ENCODE data around the gene RLN3.
"Not testable (repeated sequence)": the region's sequence is repeated elsewhere in the genome, so short reads cannot be mapped to it uniquely, and the experiment has no call there.

RLN3 gene

DNA sequence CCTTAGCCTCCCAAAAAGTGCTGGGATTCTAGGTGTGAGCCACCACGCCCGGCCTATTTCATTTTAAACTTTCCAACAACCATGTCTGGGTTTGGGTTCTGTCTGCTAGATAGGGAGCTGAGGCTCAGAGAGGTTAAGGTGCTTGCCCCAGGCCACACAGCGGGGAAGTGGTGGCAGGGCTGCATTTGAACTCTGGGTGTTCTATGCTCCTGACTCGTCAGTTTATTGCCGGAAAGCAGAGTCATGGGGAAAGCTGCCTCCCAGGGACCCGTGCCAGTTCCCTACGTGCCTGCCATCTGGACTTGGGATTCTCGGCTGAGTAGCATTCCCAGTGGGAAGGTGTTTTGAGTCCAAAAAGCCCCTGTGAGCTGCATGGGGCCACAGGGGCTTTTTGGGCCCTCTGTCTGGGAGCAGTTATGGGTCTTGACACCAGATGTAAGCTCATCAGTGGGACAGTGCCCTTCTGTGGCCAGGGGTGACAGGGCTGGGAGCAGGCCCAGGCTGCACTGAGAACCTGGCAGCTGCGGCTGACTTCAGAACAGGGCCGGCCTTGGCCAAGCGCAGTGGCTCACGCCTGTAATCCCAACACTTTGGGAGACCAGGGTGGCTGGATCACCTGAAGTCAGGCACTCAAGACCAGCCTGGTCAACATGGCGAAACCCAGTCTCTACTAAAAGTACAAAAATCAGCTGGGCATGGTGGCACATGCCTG lies 32.8 kb upstream of the RLN3 start:
- DNase-seq: no peak

DNA sequence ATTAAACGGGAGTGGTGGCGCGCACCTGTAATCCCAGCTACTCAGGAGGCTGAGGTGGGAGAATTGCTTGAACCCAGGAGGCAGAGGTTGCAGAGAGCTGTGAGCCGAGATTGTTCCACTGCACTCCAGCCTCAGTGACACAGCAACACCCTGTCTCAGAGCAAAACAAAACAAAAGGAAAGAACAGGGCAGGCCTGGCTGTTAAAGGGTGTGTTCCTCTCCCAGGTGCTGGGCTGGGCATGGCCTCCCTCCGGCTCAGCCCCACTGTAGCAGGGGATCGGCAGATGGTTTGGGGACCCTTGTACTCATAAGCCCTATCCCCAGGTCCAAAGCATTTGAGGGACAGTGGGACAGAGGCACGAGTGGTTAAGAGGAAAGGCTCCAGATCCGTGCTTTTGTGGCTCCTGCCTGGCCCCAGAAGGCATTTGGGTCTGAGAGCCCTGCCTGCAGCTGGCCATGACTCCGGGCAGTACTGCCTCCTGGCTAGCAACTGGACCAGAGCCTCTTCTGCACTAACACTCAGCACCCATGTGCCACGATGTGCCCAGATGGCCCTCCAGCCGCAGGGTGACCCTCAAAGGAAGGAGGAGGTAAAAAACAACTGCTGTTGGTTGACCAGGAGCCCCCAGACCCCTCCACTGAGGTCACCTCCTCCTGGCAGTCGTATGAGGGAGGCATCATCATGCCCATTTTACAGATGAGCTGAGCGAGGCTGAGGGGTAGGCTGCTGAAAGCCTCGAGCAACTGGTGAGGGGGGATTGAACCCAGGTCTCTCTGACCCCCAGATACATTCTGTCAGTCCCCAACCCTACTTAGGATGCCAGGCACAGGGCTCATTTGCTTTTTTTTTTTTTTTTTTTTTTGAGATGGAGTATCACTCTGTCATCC lies 31.8 kb upstream of the RLN3 start:
- no peak for DNase-seq

DNA sequence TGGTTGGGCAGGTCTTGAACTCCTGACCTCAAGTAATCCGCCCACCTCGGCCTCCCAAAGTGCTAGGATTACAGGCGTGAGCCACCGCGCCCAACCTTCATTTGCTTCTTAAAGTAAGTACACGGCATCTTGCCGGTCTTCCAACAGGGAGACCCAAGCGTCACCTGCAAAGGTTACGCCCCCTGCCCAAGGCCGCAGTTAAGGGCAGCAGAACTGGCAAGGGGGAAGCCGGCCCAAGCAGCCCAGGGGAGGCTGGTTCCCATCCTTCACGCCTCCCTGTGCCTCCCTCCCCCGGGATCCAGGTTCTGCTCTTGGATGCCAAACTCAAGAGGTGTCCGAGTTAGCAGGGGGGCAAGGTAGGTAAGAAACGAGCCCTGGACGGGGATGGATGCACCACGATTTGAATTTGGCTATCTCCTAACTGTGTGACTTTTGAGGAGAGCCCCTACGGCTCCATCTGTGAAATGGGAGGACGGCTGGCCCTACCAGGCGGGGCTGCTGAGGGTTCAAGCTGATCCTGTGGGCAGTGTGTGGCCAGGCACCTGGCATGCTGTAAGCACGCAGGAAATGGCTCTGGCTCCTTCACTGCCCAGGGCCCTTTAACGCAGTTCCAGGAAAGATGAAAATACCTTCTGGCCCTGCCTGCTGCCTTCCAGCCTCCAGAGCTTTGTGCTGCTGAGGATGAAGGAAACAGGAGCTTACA lies 30.9 kb upstream of the RLN3 start:
- no peak for DNase-seq

DNA sequence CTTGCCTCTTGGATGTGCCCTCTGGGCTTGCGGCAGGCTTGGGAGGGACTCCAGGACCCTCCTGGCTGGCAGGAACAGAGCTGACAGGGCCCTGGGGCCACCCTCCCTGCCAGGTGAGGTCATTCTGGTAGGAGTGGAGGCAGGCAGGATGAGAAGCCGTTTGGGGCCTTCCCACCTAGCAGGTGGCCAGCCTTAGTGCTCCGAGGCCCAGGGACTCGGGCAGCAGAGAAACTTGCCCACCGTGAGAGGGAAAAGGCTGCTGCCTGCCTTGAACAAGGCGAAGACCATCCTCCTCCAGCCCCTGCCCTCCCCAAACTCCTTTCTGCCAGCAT lies 30.4 kb upstream of the RLN3 start:
- DNase-seq: no peak

DNA sequence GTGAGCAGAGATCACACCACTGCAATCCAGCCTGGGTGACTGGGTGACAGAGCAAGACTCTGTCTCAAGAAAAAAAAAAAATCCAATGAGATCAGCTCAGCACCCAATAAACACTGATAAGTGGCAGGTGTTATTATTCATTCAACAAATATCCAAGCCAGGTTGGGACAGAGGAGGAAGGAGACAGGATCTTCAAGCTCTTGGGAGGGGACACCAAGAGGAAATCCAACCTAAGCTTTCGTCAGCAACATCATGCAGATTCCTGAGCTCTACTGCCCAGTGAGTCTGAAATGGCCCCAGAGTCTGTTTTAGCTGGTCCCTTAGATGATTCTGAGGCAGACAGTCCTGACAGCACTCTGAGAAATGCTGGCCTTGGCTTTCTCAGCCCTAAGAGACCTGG lies 29.5 kb upstream of the RLN3 start:
- DNase-seq: no peak

DNA sequence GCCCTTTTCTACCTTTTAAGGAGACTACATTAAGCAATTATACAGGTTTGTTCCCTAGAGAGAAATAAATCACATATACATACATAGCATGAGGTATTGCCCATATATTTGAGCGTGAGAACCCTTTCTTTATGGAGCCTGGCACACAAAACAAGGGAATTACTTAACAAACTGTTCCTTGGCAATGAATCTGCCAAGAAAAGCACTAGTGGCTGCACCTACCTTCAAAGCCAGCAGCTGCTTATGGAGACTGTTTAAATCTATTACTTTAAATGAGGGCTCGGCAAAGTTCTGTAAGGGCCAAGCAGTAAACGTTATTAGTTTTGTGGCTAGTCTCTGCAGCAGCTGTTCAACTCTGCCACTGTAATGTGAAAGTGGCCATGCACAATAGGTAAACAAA lies 28.9 kb upstream of the RLN3 start:
- no peak for DNase-seq

DNA sequence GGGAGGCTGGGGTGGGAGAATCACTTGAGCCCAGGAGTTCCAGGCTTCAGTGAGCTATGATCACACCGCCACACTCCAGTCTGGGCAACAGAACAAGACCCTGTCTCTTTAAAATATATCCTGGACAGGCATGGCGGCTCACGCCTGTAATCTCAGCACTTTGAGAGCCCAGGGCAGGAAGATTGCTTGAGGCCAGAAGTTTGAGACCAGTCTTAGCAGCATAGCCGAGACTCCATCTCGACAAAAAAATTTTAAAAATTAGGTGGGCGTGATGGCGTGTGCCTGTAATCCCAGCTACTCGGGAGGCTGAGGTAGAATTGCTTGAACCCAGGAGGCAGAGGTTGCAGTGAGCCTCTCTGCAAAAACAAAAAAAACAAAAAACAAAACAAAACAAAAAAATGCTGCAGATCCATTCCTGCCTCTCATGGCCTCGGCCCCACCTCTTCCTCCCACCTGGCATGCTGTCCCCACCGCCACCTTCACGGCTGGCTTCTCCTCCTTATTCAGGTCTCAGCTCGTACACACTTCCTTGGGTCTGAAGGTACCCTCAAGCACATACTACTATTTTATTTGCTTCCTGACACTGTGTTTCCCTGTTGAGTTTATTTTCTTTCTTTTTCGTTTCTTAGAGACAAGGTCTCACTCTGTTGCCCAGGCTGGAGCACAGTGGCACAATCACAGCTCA lies 27.1 kb upstream of the RLN3 start:
- DNase-seq: no peak

DNA sequence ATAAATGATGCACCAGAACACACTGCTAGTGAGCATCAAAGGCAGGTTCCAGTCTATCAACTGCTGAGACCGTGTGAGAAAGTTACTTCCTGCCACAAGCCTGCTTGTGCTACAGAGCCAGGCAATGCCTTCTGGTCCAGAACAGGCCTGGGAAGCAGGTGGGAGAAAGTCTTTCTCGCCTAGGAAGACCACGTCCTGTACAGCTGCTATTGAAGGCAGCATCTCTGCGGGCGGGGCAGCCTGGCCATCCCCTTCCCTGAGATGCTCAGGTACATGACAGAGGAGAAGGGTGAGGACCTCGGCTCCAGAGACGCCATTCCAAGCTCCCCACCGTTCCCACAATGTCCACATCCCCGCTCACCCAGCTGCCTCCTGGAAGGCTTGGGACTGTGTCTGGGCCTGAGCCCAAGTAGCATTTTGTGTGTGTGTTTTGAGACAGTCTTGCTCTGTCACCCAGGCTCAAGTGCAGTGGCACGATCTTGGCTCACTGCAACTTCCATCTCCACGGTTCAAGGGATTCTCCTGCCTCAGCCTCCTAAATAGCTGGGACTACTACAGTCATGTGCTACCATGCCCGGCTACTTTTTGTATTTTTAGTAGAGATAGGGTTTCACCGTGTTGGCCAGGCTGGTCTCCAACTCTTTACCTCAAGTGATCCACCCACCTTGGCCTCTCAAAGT lies 25.2 kb upstream of the RLN3 start:
- DNase-seq: no peak

DNA sequence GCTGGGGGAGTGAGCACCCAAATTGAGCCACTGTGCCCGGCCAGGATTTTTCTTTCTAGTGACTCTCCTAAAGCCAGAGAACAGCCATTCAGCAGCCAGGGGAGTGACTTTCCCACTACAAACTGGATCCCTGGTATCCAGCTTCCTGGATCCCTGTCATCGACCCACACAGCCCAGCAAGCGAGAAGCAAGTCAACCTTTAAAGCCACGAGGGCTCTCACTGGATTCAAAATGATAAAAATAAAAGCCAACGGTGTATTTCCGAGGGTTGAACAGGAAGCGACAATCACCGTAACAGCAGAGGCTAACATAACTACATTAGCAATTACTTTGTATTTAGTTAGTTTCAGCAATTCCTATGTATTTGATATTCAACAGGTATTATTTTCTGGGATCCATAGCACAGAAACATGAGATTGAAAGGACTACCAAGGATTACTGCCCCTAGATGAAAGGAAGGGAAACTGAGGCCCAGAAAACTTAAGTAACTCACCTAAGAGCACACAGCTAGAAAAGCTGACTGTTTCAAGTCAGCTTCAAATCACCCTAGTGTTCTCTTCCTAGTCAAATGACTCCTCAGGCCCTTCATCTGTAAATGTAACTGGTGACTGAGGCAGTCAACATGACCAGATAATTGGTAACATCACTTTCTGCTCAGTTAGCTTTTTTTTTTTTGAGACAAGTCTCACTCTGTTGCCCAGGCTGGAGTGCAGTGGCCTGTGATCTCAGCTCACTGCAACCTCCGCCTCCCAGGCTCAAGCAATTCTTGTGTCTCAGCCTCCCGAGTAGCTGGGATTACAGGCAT lies 24.5 kb upstream of the RLN3 start:
- no peak for DNase-seq

DNA sequence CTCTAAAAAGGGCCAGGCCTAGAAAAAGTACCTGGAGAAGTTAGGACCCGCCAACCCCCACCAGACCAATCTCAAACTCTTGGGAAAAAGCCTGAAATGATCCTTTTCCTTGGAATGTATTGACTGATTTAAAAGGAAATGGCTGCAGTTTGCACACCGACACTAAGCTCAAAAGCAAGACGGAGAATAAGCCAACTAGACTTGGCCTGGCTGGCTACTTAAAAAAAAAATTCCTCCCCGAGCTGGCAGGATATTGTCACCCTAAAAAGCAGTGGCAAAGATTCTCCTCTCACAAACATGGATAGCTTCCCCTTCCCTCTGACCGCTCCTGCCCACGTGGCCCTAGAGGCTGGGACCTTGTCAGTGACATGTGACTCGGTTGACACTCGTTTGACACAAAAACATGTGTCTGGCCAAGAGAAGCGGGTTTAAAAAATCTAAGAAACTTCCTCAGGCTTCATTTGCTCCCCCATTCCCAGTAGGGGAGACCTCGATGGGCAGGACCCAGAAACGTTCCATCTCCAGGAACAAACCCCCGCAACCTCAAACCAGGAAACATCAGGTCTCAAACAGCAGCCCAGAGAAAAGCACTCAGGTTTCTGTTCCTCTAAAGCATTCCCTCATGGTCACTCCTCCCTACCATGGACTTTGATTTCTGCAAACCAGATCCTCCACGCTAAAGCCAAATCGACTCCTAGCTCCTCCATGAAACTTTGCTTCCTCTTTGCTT lies 23.2 kb upstream of the RLN3 start:
- no peak for DNase-seq

DNA sequence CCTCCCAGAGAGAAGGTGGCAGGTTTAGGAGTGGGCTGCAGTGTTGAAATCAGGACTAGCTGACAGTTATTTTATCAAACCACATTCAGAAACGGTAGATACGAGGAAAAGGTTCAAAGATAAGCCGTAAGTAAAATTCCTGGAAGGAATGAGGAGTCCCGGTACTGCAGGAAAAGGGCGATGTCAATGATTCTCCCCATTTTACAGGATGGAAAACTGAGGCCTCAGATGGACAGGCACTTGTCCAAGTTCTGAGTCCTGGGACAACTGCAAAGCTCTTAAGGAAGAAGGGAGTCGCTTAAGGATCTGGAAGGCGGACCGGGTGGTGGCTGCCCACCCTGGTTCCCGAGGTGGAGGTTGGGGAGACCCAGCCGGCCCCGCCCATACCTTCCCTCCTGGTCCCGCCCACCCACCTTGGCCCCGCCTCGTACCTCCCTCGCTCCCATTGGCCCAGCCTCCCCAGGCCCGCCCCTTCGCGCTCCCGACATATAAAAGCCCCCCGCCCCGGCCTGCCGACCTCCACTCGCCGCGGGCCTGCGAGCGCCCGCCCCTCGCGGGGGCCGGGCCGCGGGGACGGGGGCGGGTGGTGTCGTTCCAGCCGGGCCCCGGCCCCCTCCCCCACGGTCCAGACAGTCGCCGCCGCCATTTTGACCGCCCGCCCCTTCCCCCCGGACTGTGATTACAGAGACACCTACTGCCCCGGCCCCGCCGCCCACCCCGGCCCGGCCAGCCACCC lies 22.4 kb upstream of the RLN3 start:
- DNase-seq: peak; percentile 50 to 65

DNA sequence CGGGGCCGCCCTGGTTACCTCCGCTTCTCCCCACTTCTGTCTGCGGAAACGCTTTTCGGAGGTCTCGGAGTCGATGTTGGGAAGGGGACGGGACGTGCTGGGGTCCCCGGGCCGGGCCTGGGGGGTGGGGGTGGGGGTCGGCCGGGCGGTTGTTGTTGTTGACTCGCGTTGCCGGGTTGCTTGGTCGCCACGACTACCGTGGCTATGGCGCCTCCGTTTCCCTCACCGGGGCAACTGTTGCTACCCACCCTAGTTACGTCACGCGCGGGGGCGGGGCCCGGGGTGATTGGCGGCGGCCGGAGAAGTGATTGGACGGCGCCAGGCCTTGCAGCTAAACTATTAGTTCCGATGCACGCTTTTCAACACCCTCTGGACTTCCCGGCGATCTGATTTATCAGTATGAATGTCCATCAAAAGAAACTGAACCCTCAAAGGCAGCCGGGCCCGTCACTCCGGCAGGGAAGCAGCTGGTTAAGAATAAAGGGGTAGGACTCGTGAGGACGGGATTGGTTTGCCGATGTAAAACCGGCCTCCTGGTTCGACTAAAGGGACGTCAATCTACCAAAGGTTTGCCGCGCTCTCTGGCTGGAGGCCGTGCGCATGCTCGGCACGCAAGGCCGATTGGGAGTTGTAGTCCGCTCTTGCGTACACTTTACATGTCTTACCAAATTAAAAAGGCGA lies 21.7 kb upstream of the RLN3 start, which contains the start of gene RFX1:
Gene RFX1 (minus strand): TSS at position 236 of the 681 bp plus-strand sequence. CDS start 12,477 bp downstream, outside the sequence.
- peak; percentile 99 for DNase-seq

DNA sequence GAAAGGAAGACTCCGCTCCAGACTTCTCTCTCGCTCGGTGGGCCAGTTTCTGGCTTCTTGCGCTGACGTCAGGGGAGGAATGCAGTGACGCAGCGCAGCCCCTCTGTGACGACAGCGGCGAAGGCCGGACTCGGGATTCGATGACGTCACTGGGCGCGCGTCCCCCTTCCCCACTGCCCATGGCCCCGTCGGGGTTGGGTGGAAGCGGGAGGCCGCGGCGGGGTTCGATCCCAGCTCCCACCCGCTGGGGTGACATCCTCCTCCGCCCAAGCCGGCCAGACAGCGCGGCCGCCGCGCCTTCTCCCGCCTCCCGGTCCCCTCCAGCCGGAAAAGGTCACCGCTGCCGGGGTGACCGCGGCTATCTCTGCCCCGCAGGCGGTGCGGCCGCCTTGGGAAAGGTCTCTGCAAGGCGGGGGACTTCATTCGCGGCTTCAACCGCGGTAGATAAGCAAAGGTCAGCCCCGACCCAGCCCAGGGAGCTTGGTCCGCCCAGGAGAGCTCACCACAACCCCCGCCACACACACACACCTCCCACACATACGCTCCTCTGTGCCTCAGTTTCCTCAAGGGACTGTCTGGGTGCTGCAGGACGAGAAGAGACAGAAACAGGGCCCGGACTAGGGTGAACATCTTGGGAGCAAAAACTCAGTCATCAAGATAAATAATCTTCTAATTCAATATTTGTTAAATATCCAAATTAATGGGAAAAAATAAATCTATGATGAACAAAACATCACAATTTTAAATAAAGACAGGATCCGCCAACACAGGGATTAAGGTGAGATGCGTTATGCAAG lies 21.0 kb upstream of the RLN3 start:
- peak in 1 of 2 experiments; percentile 81 for DNase-seq

DNA sequence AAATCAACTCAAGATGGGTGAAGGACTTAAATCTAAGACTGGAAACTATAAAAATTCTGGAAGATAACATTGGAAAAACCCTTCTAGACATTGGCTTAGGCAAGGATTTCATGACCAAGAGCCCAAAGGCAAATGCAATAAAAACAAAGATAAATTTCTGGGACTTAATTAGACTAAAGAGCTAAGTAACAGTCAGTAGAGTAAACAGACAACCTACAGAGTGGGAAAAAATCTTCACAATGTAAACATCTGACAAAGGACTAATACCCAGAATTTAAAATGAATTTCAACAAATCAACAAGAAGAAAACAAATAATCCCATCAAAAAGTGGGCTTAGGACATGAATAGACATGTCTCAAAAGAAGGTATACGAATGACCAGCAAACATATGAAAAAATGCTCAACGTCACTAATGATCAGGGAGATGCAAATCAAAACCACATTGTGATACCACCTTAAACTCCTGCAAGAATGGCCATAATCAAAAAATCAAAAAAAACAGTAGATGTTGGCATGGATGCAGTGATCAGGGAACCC lies 15.5 kb upstream of the RLN3 start:
- DNase-seq: no peak

DNA sequence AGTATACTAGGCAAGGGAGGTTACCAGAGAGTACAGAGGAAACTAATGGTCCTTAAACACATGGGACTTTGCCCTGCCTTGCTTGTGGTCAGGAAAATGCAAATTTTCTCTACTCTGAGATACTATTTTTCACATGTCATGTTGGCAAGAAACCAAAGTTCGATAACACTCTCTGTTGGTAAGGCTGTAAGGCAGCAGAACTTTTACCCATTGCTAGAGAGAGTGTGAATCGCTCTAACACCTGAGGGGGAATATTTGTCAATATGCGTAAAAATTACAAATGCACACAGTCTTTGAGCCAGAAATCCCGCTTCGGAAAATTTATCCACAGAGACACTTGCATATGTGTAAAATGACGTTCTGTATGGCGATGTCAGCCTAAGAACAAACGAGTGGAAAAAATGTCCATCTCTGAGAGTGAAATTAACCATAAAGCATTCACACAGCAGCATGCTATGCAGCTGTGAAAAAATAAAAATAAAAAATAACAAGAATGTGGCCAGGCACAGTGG lies 12.4 kb upstream of the RLN3 start:
- no peak for DNase-seq

DNA sequence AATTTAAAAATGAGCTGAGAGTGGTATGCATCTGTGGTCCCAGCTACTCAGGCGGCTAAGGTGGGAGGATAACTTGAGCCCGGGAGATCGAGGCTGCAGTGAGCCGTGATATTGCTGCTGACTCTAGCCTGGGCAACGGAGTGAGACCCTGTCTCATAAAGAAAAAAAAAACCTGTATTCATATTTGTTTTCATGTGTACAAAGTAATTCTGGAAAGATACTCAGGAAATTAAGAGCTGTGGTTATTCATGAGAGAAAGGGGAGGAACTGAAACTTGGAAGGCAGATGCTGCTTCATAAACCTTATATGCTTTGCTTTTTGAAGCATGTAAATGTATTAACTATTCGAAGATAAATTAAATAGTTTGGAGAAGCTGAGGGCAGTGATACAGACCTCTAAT lies 8.8 kb upstream of the RLN3 start:
- DNase-seq: no peak

DNA sequence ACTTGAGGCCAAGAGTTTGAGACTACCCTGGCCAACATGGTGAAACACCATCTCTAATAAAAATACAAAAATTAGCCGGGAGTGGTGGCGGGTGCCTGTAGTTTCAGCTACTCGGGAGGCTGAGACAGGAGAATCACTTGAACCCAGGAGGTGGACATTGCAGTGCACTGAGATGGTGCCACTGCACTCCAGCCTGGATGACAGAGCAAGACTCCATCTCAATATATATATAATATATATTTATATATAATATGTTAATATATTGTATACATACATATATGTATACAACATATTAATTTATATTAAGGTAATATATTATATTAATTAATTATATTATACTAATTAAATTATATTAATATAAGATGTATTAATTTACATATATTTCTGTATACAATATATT lies 8.2 kb upstream of the RLN3 start:
- not testable (repeated sequence) for DNase-seq

DNA sequence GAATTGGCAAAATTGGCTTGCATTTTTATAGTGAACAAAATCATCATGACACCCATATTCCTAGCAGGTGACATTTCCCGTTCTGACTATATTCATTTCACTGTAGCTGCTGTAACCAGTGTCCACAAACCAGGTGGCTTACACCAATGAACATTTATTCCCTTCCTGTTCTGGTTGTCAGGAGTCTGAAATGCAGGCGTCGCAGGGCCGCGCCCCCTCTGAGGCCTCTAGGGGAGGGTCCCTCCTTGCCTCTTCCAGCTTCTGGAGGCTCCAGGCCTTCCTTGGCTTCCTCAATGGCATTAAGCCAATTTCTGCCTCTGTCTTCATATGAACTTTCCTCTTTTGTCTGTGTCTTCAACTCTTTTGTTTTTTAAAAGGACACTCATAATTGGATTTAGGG lies 6.5 kb upstream of the RLN3 start:
- DNase-seq: no peak
